ENCODE results near the gene GORASP2. TPM values are rescaled to one million over a fixed set of nuclear protein-coding genes. Genes with fewer than 3 reads are reported as not detected.

Gene GORASP2
- total RNA-seq, 1 experiment from 2014 or later: 98.1 TPM

DNA sequence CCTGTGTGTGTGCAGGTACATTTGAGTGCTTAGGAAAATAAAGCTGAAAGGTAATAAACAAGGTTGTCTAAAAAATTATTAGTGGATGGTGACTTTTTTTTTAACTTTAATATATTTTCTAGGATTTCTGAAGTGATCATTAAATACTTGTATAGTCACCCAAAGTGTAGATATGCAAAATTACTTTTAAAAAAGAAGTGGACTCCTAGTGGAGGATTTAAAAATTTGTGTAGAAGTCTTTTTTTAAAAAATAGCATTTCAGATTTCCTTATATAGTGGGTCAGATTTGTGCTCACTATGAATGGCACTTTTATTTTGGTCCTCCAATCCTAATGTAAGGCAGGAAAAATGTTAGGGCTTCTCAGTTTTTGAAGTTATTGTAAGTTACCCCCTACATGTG is 3.9 kb downstream of the GORASP2 start:
- no peaks in the 10 kb centered on the region for H3K27me3 Mint-ChIP-seq (ENCODE audit: unreplicated experiment)
- BruUV-seq (replicated peaks): no TSS peak
- no peak for DNase-seq
- CTCF ChIA-PET: no interaction called here
- TF ChIP-seq, protein P1, sequence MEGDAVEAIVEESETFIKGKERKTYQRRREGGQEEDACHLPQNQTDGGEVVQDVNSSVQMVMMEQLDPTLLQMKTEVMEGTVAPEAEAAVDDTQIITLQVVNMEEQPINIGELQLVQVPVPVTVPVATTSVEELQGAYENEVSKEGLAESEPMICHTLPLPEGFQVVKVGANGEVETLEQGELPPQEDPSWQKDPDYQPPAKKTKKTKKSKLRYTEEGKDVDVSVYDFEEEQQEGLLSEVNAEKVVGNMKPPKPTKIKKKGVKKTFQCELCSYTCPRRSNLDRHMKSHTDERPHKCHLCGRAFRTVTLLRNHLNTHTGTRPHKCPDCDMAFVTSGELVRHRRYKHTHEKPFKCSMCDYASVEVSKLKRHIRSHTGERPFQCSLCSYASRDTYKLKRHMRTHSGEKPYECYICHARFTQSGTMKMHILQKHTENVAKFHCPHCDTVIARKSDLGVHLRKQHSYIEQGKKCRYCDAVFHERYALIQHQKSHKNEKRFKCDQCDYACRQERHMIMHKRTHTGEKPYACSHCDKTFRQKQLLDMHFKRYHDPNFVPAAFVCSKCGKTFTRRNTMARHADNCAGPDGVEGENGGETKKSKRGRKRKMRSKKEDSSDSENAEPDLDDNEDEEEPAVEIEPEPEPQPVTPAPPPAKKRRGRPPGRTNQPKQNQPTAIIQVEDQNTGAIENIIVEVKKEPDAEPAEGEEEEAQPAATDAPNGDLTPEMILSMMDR (IDR thresholded peaks at IDR 0.05; ENCODE audit: unreplicated experiment): no peak
- intact Hi-C loops (cut with micrococcal nuclease; ENCODE audit: unreplicated experiment): no loop called here
- H3K4me3 Mint-ChIP-seq (ENCODE audit: low read depth, unreplicated experiment): no peak overlapping the region
- peaks cover 58% of the 10 kb centered on the region for H3K36me3 Mint-ChIP-seq (ENCODE audit: insufficient read depth, unreplicated experiment)
- no peaks in the 10 kb centered on the region for H3K9me3 Mint-ChIP-seq (ENCODE audit: low read depth, unreplicated experiment)
- peaks cover 22% of the 10 kb centered on the region for H3K4me1 Mint-ChIP-seq (ENCODE audit: low read depth, unreplicated experiment)
- H3K27ac Mint-ChIP-seq (ENCODE audit: unreplicated experiment): no peak overlapping the region

GRCh38 chr2:170937709-170938379 is 8.8 kb downstream of the GORASP2 start:
- TF ChIP-seq, protein P1 (IDR thresholded peaks at IDR 0.05; ENCODE audit: unreplicated experiment): no peak
- peaks cover 19% of the 10 kb centered on the region for H3K36me3 Mint-ChIP-seq (ENCODE audit: insufficient read depth, unreplicated experiment)
- no TSS peak for BruUV-seq (replicated peaks)
- no peak overlapping the region for H3K27ac Mint-ChIP-seq (ENCODE audit: unreplicated experiment)
- intact Hi-C loops (cut with micrococcal nuclease; ENCODE audit: unreplicated experiment): no loop called here
- H3K4me3 Mint-ChIP-seq (ENCODE audit: low read depth, unreplicated experiment): no peak overlapping the region
- peaks cover 9% of the 10 kb centered on the region for H3K4me1 Mint-ChIP-seq (ENCODE audit: low read depth, unreplicated experiment)
- no peaks in the 10 kb centered on the region for H3K9me3 Mint-ChIP-seq (ENCODE audit: low read depth, unreplicated experiment)
- CTCF ChIA-PET: interaction anchor here (1.7 kb wide), 1 partner anchor 9 kb away, joined by 5 read pairs; the partner anchor contains the start of gene GORASP2
- DNase-seq: no peak
- no peaks in the 10 kb centered on the region for H3K27me3 Mint-ChIP-seq (ENCODE audit: unreplicated experiment)

DNA sequence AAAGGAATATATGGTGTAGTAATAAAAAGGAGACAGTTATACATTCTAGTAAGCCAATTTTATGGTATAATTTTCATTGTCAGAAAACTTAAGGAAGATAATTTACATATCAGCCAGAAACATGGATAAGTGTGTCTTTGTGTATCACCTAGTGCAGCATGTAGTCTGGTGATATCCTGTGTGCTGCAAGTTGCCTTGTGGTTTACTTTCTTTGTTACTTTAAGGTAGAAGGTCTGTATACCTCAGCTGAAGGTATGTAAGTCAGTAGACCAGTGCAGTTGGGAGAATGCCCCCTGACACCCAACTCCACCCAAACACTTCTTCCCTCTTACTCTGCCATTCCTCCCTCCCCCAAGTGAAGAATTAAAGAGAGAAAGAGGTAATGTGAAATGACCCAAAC is 11.0 kb downstream of the GORASP2 start:
- no peaks in the 10 kb centered on the region for H3K9me3 Mint-ChIP-seq (ENCODE audit: low read depth, unreplicated experiment)
- intact Hi-C loops (cut with micrococcal nuclease; ENCODE audit: unreplicated experiment): no loop called here
- TF ChIP-seq, protein P1 (IDR thresholded peaks at IDR 0.05; ENCODE audit: unreplicated experiment): no peak
- peaks cover 14% of the 10 kb centered on the region for H3K36me3 Mint-ChIP-seq (ENCODE audit: insufficient read depth, unreplicated experiment)
- H3K27me3 Mint-ChIP-seq (ENCODE audit: unreplicated experiment): no peaks in the 10 kb centered on the region
- CTCF ChIA-PET: interaction anchor here (2.4 kb wide), 1 partner anchor 10 kb away, joined by 5 read pairs; the partner anchor contains the start of gene GORASP2
- DNase-seq: no peak
- H3K4me3 Mint-ChIP-seq (ENCODE audit: low read depth, unreplicated experiment): no peak overlapping the region
- no TSS peak for BruUV-seq (replicated peaks)
- peaks cover 9% of the 10 kb centered on the region for H3K4me1 Mint-ChIP-seq (ENCODE audit: low read depth, unreplicated experiment)
- no peak overlapping the region for H3K27ac Mint-ChIP-seq (ENCODE audit: unreplicated experiment)

DNA sequence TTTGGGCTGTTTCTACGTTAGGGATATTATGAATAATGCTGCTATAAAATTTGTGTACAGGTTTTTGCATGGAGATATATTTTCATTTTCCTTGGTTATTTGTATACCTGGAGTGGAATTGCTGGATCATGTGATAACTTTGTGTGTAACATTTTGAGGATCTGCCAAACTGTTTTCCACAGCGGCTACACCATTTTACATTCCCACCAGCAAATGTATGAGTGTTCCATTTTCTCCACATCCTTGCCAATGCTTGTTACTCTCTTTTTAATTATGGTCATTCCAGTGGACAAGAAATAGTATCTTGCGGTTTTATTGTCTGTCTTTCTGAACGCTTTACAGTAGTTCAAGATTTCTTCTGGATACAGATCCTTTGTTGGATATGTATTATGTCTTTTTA is 13.6 kb downstream of the GORASP2 start:
- H3K4me1 Mint-ChIP-seq (ENCODE audit: low read depth, unreplicated experiment): peaks cover 9% of the 10 kb centered on the region
- H3K27ac Mint-ChIP-seq (ENCODE audit: unreplicated experiment): no peak overlapping the region
- no peaks in the 10 kb centered on the region for H3K36me3 Mint-ChIP-seq (ENCODE audit: insufficient read depth, unreplicated experiment)
- TF ChIP-seq, protein P1 (IDR thresholded peaks at IDR 0.05; ENCODE audit: unreplicated experiment): no peak
- H3K27me3 Mint-ChIP-seq (ENCODE audit: unreplicated experiment): no peaks in the 10 kb centered on the region
- H3K9me3 Mint-ChIP-seq (ENCODE audit: low read depth, unreplicated experiment): no peaks in the 10 kb centered on the region
- intact Hi-C loops (cut with micrococcal nuclease; ENCODE audit: unreplicated experiment): no loop called here
- BruUV-seq (replicated peaks): no TSS peak
- no peak overlapping the region for H3K4me3 Mint-ChIP-seq (ENCODE audit: low read depth, unreplicated experiment)
- no peak for DNase-seq
- CTCF ChIA-PET: interaction anchor here (0.5 kb wide), 1 partner anchor 439 kb away, joined by 3 read pairs; no protein-coding TSS in a partner anchor
